Right hindlimb (tissue), 1 donor: ENCODE results near the gene EID1.
"Not testable (repeated sequence)": the region's sequence is repeated elsewhere in the genome, so short reads cannot be mapped to it uniquely, and the experiment has no call there.

Source experiments
- DNase-seq: peaks from one replicate; pipeline ENCODE4 v3.0.0-alpha.2; 2018

EID1 gene

GRCh38 chr15:48877630-48878595, at the start of gene EID1:
EID1 (plus strand) TSS chr15:48878134; CDS start chr15:48878177, 43 bp downstream.
- DNase-seq: peak; percentile 97

- no peak for DNase-seq
These were observed 49.5 kb upstream of the EID1 start for GRCh38 chr15:48828471-48828870.

- no peak for DNase-seq
These were observed 49.0 kb upstream of the EID1 start for GRCh38 chr15:48828906-48829305.

GRCh38 chr15:48832648-48833047, 45.3 kb upstream of the EID1 start:
- no peak for DNase-seq

GRCh38 chr15:48833526-48834239, 44.3 kb upstream of the EID1 start:
- DNase-seq: no peak

- peak; percentile 28 for DNase-seq
These were observed 43.2 kb upstream of the EID1 start for GRCh38 chr15:48834756-48835155.

GRCh38 chr15:48842501-48842900, 35.4 kb upstream of the EID1 start:
- no peak for DNase-seq

GRCh38 chr15:48845123-48845522, 32.8 kb upstream of the EID1 start:
- DNase-seq: no peak

- DNase-seq: no peak
These were observed 27.3 kb upstream of the EID1 start for GRCh38 chr15:48850648-48851047.

GRCh38 chr15:48851956-48852355, 26.0 kb upstream of the EID1 start:
- DNase-seq: no peak

GRCh38 chr15:48854434-48854833, 23.5 kb upstream of the EID1 start:
- DNase-seq: not testable (repeated sequence)

- DNase-seq: no peak
These were observed 22.2 kb upstream of the EID1 start for GRCh38 chr15:48855501-48856440.

- DNase-seq: no peak
These were observed 21.0 kb upstream of the EID1 start for GRCh38 chr15:48856942-48857341.

- DNase-seq: no peak
These were observed 19.5 kb upstream of the EID1 start for GRCh38 chr15:48858401-48858800.

- DNase-seq: no peak
These were observed 18.5 kb upstream of the EID1 start for GRCh38 chr15:48859426-48859825.

GRCh38 chr15:48861813-48862431, 16.0 kb upstream of the EID1 start:
- peak; percentile 30 for DNase-seq

- no peak for DNase-seq
These were observed 15.2 kb upstream of the EID1 start for GRCh38 chr15:48862705-48863104.

- no peak for DNase-seq
These were observed 12.4 kb upstream of the EID1 start for GRCh38 chr15:48865370-48866079.

- DNase-seq: no peak
These were observed 11.8 kb upstream of the EID1 start for GRCh38 chr15:48866141-48866563.

- no peak for DNase-seq
These were observed 9.9 kb upstream of the EID1 start for GRCh38 chr15:48868023-48868422.

- no peak for DNase-seq
These were observed 9.4 kb upstream of the EID1 start for GRCh38 chr15:48868536-48868935.

GRCh38 chr15:48869966-48870365, 8.0 kb upstream of the EID1 start:
- DNase-seq: no peak
